Stimulated activated CD4-positive, alpha-beta T cell treated with anti-CD3 and anti-CD28 coated beads, TNF-alpha, amount 100 ng/mL, for 24 hours (primary cell): ENCODE measurements around the gene EPHB1.
"Not testable (repeated sequence)": the region's sequence is repeated elsewhere in the genome, so short reads cannot be mapped to it uniquely, and the experiment has no call there.

Experiments
- DNase-seq, 3 experiments: peaks; one replicate each; pipeline ENCODE4 v3.0.0-alpha.2; 2020; ENCODE audit warnings: low read depth in 3 of 3

Gene EPHB1

DNA sequence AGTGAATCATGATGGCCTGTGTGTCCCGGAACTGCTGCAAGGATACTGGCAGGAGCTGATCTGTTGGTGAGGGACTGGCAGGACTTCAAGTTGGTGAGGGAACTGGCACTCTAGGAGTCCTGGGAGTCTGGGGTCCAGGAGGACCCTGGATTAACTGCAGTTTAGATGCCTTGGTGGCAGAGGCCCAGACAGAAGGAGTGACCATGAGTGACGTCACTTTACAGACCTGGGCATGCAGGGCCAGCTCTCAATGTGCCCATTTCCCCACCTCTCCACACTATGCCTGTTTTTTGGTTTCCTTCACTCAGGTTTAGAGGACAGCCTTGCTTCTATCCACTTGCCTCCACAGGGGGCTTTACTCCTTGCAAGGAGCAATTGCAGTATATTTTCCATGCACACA, 154.1 kb downstream of the EPHB1 start:
- no peak for DNase-seq

- DNase-seq, result no peak
Observed at GRCh38 chr3:134952371-134952770, 157.3 kb downstream of the EPHB1 start.

DNA sequence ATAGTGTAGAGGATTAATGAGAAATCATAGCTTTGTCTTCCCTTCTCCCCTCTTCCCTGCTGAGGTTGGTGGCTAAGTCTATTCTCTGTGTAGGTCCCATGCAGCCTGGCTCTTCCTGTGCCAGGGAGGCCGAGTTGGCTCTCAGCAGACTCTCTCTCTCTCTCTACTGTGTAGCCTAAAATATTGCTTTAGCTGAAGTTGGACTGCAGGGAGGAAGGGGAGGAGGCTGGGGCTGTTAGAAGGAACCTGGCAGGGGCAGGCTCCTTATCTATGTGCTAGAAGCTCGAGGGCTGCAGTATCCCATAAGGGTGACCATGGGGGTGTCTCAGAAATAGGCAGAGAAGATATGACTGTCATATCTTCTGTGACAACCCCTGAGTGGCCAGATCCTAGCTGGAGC, 160.8 kb downstream of the EPHB1 start:
- DNase-seq, result no peak

GRCh38 chr3:134956395-134956794, 161.3 kb downstream of the EPHB1 start:
- no peak for DNase-seq

GRCh38 chr3:134956844-134957243, 161.8 kb downstream of the EPHB1 start:
- DNase-seq, result no peak

GRCh38 chr3:134959516-134959915, 164.5 kb downstream of the EPHB1 start:
- DNase-seq, result no peak

- DNase-seq, result no peak
Observed at GRCh38 chr3:134964226-134964625, 169.2 kb downstream of the EPHB1 start.

- DNase-seq, result no peak
Observed at GRCh38 chr3:134965865-134966481, 170.9 kb downstream of the EPHB1 start.

GRCh38 chr3:134970895-134971294, 175.8 kb downstream of the EPHB1 start:
- DNase-seq, result no peak

- DNase-seq, result no peak
Observed at GRCh38 chr3:134971306-134971705, 176.2 kb downstream of the EPHB1 start.

DNA sequence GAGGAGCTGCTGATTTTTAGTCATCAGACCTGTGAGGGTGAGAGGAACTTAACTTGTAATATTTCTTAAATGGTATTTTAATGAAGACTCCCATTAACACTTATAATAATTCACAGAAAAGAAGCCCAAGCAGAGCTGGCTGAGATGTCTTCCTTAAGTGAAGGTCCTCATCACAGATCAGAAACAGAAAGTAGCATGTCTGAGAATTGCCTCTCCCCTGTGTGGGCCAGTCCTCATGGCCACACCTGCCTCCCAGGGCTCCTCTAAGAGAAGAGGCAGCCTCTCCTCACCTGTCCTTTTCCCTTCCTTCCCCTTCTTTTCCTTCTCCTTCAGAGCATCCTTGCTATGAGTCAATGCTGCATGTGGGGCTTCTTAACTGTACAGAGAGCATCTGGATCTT, 176.8 kb downstream of the EPHB1 start:
- not testable (repeated sequence) for DNase-seq

DNA sequence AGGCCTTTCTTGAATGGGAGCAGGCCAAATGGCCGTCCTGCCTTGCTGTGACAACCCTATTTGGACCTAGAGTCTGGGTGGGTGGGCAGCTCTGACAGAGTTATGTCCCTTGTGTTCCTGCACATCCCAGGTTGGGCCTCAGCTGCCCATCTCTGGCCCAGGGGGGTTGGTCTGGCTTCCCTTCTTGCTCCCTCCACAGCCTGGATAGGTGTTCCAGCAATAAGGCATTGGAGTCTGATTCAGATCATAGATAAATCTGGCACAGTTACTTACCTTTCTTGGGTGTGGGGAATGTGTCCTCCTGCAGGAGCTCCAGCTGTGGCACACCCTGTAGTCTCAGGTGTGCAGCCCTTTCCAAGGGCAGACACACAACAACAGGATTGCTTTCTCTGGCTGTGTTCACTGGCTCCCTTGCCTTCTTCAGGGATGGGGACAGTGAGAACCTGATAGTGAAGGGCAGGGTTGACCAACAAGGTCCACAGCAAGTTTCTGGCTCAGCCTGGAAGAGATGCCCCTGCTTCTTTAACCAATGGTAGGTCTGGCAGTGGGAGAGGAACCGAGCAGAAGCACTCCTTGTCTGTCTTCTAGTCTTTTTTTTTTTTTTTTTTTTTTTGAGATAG, 177.9 kb downstream of the EPHB1 start:
- DNase-seq, result no peak

GRCh38 chr3:134974624-134975023, 179.6 kb downstream of the EPHB1 start:
- no peak for DNase-seq

DNA sequence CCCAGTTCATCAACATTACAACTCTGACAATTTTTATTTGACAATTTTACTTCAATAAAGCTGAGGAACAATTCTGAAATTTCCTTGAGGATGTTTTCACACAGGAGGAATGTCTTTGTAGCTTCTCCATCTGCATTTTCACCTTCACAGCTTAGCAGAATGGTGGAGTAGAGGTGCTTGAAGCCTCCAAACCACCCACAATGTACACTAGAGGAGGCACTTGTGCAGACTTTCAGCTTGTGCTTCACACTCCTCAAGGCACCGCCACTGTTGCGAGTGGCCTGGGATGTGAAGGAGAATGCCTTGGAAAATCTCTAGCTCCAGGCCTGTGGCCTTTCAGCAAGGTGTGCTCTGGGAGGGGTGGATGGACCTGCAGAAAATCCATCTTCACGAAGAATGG, 181.9 kb downstream of the EPHB1 start:
- no peak for DNase-seq

DNA sequence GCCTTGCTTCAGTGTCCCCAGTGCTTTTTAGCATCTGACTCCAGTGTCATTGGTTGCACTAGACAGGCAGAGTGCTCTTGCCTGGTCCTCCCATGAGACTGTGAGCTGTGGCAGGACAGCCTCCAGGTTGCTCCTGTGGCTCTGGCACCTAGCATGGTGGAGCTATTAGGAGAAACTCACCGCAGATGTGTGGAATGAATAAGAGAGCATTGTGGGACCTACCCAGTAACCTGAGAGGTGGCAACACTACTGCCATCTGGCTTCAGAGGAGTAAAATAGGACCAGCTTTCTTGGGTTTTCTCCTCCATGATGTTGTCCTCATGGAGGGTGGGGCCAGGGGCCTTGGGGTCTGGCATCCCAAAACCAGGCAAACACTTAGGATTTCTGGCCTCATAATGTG, 183.6 kb downstream of the EPHB1 start:
- DNase-seq, result no peak

GRCh38 chr3:134985864-134986715, 191.0 kb downstream of the EPHB1 start:
- DNase-seq, result no peak

GRCh38 chr3:134988666-134989065, 193.6 kb downstream of the EPHB1 start:
- DNase-seq, result no peak

DNA sequence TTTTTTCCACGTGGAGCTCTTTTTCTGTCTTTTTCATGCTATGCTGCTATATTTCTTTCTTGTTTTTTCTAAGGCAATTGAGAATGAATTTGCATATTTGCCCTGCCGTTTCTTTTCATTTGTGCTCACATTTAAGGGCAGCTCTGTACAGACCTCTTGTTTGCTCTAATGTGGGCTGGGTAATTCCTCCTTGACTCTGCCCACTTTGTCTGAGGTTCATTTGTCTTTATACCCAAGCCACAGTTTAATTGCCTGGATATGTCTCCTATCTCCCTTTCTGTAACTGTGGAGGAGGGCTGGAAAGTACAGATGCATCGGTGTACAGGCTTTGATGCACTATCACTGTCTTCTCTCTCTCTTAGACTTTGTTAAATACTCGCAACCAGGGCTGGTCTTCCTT, 195.9 kb downstream of the EPHB1 start:
- no peak for DNase-seq

DNA sequence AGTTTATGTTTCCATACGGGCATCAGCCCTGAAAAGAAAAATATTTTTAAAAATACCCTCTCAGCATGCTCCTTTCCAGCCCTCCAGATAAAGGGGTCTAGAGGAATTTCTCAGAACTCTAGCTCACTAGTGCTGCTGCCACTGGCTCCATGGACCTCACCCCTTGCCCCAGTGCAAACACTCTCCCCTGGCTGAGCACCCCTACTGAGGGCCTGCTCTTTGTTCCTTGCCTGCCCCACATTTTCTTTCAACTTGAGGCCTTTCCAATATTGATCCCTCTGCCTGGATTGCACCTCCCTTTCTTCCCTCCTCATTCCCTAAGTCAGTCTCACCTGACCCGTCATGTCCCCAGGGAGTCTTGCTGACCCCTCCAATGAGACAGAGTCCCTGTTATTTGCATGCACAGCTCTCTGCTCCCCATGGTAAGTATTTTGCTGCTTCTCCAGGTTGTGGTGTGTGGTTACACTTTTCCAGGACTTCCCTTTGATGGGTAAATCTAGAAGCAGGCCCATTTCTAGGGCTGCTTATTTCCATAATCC, 196.5 kb downstream of the EPHB1 start:
- DNase-seq, result no peak

- DNase-seq, result no peak
Observed at GRCh38 chr3:134992180-134992579, 197.1 kb downstream of the EPHB1 start.

GRCh38 chr3:134992586-134992985, 197.5 kb downstream of the EPHB1 start:
- no peak for DNase-seq

DNA sequence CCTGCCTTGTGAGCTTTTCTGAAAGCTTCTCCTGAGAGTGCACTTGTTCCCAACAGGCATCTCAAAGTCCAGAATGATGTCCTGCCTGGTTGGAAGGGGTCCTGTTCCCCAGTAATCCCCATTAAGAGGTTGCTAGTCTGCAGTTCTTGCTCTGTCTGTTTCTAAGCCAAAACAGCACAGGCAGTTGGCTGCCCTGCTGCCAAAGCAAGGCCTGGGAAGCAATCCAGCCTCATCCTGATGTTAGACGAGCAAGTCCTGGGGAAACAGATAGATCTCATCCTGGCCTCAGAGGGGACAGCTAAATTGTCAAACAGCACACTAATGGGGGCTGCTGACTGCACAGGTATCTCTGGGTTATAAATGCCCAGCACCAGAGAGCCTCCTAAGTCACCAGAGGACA, 198.0 kb downstream of the EPHB1 start:
- DNase-seq, result no peak

DNA sequence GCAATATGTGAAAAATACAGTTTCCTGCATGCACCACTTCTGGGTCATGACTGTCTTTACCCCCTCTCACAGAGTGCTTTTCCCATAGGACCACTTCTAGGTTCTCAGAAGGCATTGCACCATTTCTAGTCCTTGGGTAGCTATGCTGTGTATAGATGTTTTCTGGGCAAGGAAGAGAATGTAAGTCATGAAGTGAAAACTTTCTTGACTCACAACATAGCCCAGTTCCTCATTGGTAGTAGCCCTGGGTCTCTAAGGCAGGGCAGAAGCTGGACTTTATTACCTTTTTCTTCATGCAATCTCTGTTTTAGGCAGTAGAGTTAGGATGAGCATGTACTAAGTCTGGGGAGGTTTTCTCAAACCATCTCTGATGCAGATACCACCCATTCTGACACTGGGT, 203.1 kb downstream of the EPHB1 start:
- no peak for DNase-seq
